ENCODE measurements around the gene RYR3. TPM values are rescaled to one million over a fixed set of nuclear protein-coding genes. Genes with fewer than 3 reads are reported as not detected.

RYR3 gene
- total RNA-seq, 1 experiment from 2014 or later: not detected

DNA sequence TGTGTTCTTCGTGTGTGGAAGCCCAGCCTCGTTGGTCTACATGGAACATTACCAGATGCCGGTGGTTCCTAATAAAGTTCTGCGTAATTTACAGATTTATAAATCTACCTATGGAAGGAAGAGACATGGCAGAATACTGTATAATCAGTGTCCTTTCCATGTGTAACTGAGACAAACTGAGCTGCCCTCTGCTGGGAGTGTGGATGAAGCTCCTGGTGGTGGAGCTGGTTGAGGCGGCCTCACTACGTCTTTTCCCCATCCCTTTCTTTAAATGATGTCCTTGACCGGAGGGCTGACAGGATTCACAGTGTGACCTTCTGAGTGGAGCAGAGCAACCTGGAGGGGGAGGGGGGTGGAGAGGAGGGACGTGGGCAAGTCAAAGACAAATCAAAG, 390.5 kb downstream of the RYR3 start:
- H3K9me3 ChIP-seq: no peaks in the 10 kb centered on the region

DNA sequence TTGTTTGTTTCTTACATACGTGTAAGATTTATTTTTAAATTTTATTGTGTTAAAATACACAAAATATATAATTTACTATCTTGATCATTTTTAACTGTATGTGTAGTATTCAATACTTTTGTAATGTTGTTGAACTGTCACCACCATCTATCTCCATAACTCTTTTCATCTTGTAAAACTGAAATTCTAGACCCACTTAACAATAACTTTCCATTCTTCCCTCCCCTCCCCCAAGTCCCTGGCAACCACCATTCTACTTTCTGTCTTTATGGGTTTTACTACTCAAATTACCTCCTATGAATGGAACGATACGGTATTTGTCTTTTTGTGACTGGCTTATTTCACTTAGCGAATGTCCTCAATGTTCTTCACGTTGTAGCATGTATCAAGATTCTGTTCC, 395.4 kb downstream of the RYR3 start:
- Histone ChIP-seq H3K27me3 (no peaks in the 10 kb centered on the region), H3K4me3 (no peak overlapping the region), H3K9me3 (no peaks in the 10 kb centered on the region), H3K36me3 (no peaks in the 10 kb centered on the region)
- DNase-seq: no peak

More for the DNA sequence above, 390.5 kb downstream of the RYR3 start:
- no peak overlapping the region for H3K4me3 ChIP-seq
- H3K36me3 ChIP-seq: no peaks in the 10 kb centered on the region
- DNase-seq: no peak
- H3K27me3 ChIP-seq: no peaks in the 10 kb centered on the region

DNA sequence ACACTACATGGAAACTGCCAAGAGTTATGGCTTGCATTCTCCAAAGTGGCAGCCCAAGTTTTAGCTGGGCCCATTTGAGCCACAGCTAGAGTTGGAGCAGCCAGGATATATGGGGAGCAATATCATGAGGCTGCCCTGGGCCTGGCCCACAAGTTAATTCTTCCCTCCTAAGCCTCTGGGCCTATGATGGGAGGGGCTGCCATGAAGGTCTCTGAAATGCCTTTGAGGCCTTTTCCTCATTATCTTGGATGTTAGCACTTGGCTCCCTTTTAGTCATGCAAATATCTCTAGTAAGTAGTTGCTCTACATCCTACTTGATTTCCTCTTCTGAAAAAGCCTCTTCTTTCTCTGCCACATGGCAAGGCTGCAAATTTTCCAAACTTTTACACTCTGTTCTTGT, 400.0 kb downstream of the RYR3 start:
- no peaks in the 10 kb centered on the region for H3K27me3 ChIP-seq
- H3K9me3 ChIP-seq: no peaks in the 10 kb centered on the region
- no peak overlapping the region for H3K4me3 ChIP-seq
- DNase-seq: no peak
- no peaks in the 10 kb centered on the region for H3K36me3 ChIP-seq

DNA sequence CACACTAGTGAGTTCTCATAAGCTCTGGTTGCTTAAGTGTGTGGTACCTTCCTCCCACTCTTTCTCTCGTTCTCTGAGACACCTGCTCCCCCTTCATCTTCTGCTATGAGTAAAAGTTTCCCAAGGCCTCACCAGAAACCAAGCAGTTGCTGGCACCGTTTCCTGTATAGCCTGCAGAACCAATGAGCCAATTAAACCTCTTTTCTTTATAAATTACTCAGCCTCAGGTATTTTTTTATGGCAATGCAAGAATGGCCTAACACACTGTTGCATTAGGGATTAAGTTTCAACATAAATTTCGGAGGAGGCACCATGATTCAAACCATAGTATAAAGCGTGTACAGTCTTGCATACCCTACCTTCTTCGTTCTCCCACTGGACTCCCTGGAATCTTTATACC, 405.3 kb downstream of the RYR3 start:
- Histone ChIP-seq H3K27me3 (no peaks in the 10 kb centered on the region), H3K4me3 (no peak overlapping the region), H3K9me3 (no peaks in the 10 kb centered on the region), H3K36me3 (no peaks in the 10 kb centered on the region)
- no peak for DNase-seq

DNA sequence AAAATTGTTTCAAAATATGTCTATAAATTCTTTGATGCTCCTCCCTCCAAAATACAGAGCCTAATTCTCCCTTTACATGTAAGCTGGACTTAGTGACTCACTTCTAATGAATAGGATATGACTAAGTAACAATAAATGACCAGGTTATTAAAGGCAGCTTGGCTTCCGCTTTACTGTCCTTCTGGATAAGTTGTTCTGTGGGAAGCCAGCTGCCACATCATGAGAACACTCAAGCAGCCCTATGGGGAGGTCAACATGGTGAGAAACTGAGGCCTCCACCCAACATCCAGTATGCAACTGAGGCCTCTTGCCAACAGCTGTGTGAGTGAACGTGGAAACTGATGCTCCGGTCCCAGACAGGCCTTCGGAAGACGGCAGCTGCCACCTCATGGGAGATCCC, 410.2 kb downstream of the RYR3 start:
- DNase-seq: peak; percentile 15
- H3K9me3 ChIP-seq: no peaks in the 10 kb centered on the region

DNA sequence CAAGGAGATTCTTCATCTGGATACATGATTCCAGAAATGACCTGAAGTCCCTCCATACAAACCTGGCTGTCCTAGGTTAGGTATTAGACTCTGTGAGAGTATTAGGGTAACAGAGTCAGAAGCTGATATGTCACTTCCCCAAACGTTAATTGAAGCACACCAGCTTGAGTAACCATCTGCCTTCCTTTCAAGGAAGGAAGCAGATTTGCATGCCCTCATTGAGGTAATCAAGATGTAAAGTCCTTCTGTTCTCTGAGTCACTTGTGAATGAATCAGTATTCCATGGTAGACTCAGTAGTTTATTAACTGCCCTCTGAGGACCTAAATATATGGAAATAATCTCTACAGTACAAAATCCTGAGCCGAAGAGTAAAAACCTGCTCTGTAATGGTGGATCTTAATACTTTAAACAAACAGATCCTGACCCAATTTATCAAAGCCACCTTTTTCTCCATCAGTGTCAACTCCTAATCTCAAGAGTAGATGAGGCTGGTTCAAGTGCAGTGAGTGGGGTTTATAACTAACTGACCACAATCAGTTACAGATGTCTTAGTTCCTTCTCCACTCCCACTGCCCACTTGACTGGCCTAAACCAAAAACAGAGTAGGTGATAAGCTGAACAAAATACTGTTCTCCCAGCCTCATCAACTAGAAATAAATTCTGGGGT, 411.4 kb downstream of the RYR3 start:
- H3K9me3 ChIP-seq: no peaks in the 10 kb centered on the region
- H3K36me3 ChIP-seq: no peaks in the 10 kb centered on the region
- no peak overlapping the region for H3K4me3 ChIP-seq
- DNase-seq: no peak
- H3K27me3 ChIP-seq: no peaks in the 10 kb centered on the region

More for the DNA sequence above, 410.2 kb downstream of the RYR3 start:
- no peaks in the 10 kb centered on the region for H3K36me3 ChIP-seq
- no peak overlapping the region for H3K4me3 ChIP-seq
- H3K27me3 ChIP-seq: no peaks in the 10 kb centered on the region

DNA sequence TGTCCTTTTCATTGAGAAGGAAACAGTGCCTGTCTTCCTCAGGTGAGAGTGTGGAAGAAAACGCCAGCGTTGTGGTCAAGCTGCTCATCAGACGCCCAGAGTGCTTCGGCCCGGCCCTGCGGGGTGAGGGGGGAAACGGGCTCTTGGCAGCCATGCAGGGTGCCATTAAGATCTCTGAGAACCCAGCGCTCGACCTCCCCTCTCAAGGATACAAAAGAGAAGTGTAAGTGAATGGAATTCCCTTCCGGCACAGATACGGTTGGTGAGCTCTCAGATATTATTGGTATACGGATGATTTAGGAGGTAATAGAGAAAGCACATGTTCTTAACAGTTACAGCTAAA, 411.9 kb downstream of the RYR3 start:
- no peak overlapping the region for H3K4me3 ChIP-seq
- no peaks in the 10 kb centered on the region for H3K9me3 ChIP-seq
- no peaks in the 10 kb centered on the region for H3K27me3 ChIP-seq
- no peaks in the 10 kb centered on the region for H3K36me3 ChIP-seq
- no peak for DNase-seq

DNA sequence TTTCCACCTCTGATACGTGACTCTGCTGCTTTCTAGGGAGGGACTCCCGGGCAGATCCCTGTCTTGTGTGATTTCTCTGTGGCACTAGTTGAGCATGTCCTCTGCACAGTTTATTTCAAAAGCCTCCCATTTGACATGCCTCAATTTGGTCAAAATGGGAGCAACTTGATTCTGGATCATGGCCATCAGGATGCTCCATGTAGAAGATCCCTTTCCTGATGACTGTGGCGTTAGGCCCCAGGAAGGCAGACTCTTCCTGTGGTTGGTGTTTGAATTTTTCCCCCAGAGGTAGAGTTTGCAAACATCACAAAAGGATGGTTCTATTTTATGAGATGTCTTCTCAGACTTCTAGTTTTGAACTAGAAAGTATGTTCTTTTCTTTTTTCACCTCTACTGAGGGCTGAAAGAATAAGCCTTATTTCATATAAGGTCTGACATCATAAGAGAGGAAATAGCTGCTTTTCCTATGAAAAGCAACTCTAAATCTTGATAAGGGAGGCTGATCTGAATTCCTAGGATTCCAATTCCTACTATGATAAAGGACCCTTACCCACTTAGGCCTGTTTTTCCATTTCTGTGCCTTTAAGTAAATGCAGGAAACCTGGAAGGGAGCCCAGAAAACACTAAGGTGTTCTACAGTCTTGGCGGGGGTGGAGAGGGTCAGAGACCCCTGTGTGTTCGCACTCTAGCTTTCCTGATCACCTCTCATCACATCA, 413.7 kb downstream of the RYR3 start:
- no peak overlapping the region for H3K4me3 ChIP-seq
- no peaks in the 10 kb centered on the region for H3K9me3 ChIP-seq
- H3K36me3 ChIP-seq: no peaks in the 10 kb centered on the region
- no peaks in the 10 kb centered on the region for H3K27me3 ChIP-seq
- no peak for DNase-seq

DNA sequence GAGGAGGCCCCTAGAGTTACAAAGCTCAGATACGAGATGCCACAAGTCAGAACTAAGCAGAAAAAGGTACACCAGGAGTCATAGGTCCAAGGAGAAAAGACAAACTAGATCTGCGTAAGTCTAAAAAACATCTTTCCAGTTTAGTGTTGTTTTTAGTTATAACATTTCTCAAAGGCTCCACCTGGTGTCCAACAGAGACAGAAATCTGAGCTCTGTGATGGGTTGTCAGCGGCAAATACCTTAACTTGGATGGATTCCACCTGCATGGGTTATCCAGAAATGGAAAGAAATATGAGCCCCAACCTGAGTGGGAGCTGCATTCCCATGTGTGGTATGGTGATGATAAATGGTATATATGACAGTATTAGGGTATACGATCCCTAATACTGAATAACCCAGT, 418.9 kb downstream of the RYR3 start:
- DNase-seq: no peak
- Histone ChIP-seq H3K36me3 (no peaks in the 10 kb centered on the region), H3K27me3 (no peaks in the 10 kb centered on the region), H3K4me3 (no peak overlapping the region), H3K9me3 (no peaks in the 10 kb centered on the region)

DNA sequence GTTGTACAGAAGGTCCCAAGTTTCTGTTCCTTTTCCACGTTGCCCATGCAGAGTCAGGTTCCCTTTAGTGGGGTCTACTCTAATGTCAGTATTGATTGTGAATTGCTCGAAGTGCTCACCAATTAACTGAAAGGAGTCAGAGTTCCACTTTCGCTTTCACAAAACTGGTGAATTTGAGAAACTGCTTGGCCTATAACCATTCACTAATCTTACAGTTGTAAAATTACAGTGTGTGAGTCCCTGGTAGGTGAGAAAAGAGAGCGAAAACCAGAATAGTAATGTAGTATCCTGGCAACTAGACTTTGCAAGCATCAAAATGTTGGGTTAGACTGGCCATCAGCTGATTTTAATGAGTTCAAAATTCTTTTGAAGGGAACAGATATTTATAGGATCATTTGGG, 420.0 kb downstream of the RYR3 start:
- no peaks in the 10 kb centered on the region for H3K9me3 ChIP-seq
- no peak overlapping the region for H3K4me3 ChIP-seq
- no peaks in the 10 kb centered on the region for H3K36me3 ChIP-seq
- no peak for DNase-seq
- no peaks in the 10 kb centered on the region for H3K27me3 ChIP-seq

DNA sequence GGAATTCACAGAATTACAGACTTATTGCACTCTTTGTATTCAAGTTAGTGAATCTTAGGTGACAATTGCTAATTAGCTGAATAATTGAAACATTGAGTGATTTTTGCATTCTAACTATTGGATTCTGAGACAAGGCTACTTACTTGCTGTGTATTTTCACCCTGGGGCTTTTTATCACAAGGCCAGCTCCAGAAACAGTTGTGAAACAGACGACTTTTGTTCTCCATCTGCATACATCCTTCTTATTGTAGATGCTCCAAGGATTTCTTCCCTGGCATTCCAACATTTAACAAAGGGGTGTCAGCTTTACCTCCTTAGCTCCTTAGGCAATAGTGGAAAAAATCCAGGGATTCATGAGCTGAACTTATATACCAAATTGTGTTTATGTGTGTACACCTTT, 424.4 kb downstream of the RYR3 start:
- Histone ChIP-seq H3K4me3 (no peak overlapping the region), H3K9me3 (no peaks in the 10 kb centered on the region), H3K36me3 (no peaks in the 10 kb centered on the region), H3K27me3 (no peaks in the 10 kb centered on the region)
- no peak for DNase-seq

DNA sequence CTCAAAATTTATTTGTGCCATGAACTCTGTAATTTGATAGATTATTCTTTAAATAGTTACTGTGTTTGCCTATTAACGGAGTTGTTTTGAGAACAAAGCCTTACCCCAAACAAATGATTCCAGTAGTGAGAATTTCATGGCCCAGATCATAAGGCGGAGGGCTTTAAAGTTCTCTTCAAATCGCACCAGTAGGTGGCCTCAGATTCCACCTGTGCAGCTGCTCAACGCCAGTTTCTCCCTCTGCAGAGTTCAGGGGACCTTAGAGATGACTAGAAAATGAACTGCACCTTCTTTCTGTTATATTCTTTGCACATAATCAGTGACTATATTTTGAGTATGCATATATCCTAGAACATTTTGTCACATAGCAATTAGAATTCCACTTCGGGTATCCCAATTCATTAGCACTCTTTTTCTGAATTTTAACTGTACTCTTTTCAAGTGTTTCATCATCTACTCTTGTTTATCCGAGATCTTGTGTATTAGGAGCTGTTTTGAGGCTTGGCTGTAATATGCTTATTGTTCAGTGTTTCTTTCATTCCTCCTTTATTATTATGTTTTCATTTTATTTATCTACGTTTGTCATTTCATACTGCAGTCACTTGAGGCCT, 425.0 kb downstream of the RYR3 start:
- no peak for DNase-seq
- no peaks in the 10 kb centered on the region for H3K9me3 ChIP-seq
- no peaks in the 10 kb centered on the region for H3K36me3 ChIP-seq
- no peak overlapping the region for H3K4me3 ChIP-seq
- no peaks in the 10 kb centered on the region for H3K27me3 ChIP-seq

DNA sequence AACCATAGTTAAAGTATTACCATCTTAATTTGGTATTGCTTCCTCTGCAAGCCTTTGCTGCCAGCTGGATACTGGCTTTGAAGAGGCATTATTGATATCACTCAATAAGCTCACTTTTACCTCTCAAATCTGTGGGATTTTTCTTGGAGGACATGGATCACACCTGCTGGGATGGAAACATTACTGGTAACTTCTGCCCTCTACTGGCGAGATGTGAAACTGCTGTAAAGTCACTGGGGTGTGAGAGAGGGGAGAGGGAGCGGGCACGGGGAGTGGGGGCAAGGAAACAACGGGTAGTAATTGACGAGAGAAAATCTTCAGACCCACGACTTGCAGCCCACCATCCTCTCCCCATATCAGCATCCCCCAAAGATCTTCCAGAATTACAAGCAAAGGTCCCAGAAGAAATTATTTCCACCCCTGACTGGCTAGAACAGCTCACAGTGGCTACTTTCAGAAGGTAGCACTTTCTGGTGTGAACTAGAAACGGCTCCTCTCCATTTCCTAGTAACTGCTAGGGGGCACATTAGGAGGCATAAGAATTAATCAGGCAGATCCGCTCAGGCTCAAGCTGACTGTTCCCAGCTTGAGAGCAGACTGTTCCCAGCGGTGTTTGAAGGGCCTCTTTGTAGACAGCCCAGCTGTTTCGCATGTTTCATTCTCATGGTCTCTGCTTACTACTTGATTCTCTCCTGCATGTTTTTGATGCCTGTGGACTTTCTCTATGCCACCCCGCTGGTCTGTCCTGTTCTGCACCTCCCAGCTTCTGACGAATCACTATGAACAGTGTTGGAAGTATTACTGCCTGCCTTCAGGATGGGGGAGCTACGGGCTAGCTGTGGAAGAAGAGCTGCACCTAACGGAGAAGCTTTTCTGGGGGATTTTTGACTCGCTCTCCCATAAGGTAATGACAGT, 427.2 kb downstream of the RYR3 start:
- no peak for DNase-seq
- H3K36me3 ChIP-seq: no peaks in the 10 kb centered on the region
- H3K27me3 ChIP-seq: no peaks in the 10 kb centered on the region
- no peaks in the 10 kb centered on the region for H3K9me3 ChIP-seq
- no peak overlapping the region for H3K4me3 ChIP-seq

DNA sequence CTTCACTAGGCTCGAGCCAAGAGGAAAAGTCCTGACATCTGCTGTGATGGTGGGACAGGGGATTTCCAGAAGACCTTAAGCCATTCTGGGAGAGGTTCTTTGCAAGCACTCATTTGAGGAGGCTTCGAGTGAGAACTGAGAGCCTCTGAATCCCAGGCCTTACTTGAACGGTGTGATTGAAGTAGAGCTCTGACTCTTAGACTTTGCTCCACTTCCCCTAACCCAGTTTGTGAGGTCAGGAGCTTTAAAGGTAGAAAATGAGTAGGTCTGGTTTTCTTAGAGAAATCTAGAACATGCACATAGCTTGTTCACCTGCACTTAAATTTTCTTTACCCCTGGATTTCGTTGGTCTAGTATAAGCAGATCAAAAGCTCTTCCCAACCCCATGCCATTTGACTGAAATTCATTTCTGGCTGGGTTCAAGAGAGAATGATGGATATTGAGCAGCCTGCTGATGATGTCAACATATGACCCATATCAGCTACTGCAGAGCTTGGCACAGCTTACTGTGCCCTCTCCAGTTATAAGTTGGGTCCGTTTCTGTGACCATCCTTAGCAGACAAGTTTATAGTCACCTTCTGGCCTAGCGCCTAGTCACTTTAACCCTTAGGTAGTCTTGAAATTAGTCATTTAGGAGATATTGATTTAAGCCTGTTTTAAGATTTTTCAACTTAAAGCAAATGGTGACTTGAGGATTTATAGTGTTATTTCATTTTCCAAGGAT, 428.3 kb downstream of the RYR3 start:
- no peak for DNase-seq
- H3K9me3 ChIP-seq: no peaks in the 10 kb centered on the region
- H3K4me3 ChIP-seq: no peak overlapping the region
- no peaks in the 10 kb centered on the region for H3K36me3 ChIP-seq
- no peaks in the 10 kb centered on the region for H3K27me3 ChIP-seq

DNA sequence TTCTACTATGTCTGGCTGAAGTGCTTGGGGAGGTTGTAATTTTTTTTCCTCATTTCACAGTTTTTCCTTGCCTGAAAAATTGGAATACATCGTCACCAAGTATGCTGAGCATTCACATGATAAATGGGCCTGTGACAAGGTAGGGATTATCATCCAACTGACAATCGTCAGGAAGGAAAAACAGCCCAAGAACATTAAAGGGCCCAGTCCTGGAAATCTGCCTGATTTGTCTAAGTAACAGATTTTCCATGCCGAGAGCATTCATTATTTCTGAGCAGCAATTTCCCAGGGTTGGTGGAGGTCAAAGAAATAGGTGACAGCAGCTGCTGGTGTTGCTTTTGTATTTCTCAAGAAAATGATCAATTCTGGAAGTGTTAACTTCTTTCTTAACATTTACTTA, 431.5 kb downstream of the RYR3 start:
- H3K27me3 ChIP-seq: no peaks in the 10 kb centered on the region
- no peaks in the 10 kb centered on the region for H3K36me3 ChIP-seq
- no peak for DNase-seq
- H3K4me3 ChIP-seq: no peak overlapping the region
- H3K9me3 ChIP-seq: no peaks in the 10 kb centered on the region

DNA sequence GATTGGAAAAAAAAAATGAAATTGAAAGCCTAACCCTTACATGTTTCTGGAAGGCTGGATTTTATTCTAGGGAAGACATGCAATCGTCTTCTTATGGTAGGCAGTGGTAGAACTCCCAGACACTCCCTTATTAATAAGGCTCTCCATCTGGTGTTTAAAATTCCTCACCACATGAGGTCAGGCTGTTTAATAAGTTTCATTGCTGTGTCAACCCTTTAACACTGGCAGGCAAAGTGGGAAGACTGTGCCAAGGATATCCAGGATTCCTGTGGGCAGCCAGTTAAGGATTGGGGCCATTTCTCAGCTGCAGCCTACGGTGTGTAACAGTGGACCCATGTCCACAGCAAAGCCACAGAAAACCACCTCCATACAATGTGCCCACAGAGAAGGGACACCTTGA, 432.0 kb downstream of the RYR3 start:
- H3K9me3 ChIP-seq: no peaks in the 10 kb centered on the region
- peak; percentile 70 for DNase-seq
- no peaks in the 10 kb centered on the region for H3K36me3 ChIP-seq
- no peaks in the 10 kb centered on the region for H3K27me3 ChIP-seq
- H3K4me3 ChIP-seq: no peak overlapping the region

DNA sequence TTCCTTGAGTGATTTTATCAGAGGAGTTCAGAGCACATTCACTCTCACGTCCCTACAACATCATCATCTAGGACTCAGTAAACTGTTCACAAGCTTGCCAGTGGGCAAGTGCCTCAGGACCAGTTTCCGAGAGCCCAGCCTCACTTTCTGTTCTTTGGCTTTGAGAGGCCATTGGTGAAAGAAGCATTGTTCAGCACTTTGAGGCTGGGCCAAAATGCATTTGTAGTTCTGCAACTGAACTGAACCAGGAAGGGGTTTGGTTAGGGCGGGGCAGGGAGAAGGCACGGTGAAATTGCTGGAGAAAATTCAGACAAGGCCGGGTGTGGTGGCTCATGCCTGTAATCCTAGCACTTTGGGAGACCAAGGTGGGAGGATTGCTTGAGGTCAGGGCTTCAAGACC, 435.4 kb downstream of the RYR3 start:
- no peak for DNase-seq
- Histone ChIP-seq H3K9me3 (no peaks in the 10 kb centered on the region), H3K36me3 (no peaks in the 10 kb centered on the region)

More for the DNA sequence above, 435.4 kb downstream of the RYR3 start:
- no peak overlapping the region for H3K4me3 ChIP-seq
- H3K27me3 ChIP-seq: no peaks in the 10 kb centered on the region

Measured in MG63 (cell line).